ENCODE measurements around the gene TMEM18. TPM values are rescaled to one million over a fixed set of nuclear protein-coding genes. Genes with fewer than 3 reads are reported as not detected.

The TMEM18 gene
- total RNA-seq, 1 experiment from 2014 or later, result 33.5 TPM

GRCh38 chr2:647003-647560, 30.1 kb downstream of the TMEM18 start:
- Histone ChIP-seq H3K36me3 (ENCODE audit: control insufficient read depth in 1 of 2, insufficient read depth in 2 of 2, low read length in 2 of 2) (no peaks in the 10 kb centered on the region), H3K9me3 (ENCODE audit: control insufficient read depth in 1 of 2, insufficient read depth in 1 of 2, low read depth in 1 of 2, low read length in 2 of 2) (no peaks in the 10 kb centered on the region), H2AFZ (ENCODE audit: low read depth, low read length, poor library complexity, severe bottlenecking) (no peak overlapping the region), H3K9ac (ENCODE audit: low read length) (no peak overlapping the region), H3K9me2 (ENCODE audit: insufficient read depth) (no peaks in the 10 kb centered on the region), H3K4me2 (ENCODE audit: low read length) (no peak overlapping the region), H3K4me1 (ENCODE audit: control insufficient read depth in 1 of 2, insufficient read depth in 2 of 2, low read length in 2 of 2) (no peaks in the 10 kb centered on the region), H3K4me3 (replicated peaks in 1 of 2; ENCODE audit: low read depth in 1 of 2, low read length in 2 of 2) (no peak overlapping the region), H4K20me1 (ENCODE audit: insufficient read depth) (no peaks in the 10 kb centered on the region), H3K27me3 (ENCODE audit: insufficient read depth, low read length) (peaks cover 19% of the 10 kb centered on the region; the same call in 1 of the 2 replicates), H3K27ac (ENCODE audit: low read depth, low read length) (no peak overlapping the region), H3K79me2 (ENCODE audit: insufficient read depth, low read length) (no peaks in the 10 kb centered on the region)
- BruUV-seq (replicated peaks), result no TSS peak
- TF ChIP-seq EZH2 (IDR thresholded peaks at IDR 0.05) (no peak), SRF (IDR thresholded peaks at IDR 0.05; ENCODE audit: low read depth) (no peak), SP1 (IDR thresholded peaks at IDR 0.05; ENCODE audit: low read depth) (no peak), EGR1 (IDR thresholded peaks at IDR 0.05; ENCODE audit: low read depth) (no peak), POLR2A (IDR thresholded peaks at IDR 0.05; ENCODE audit: borderline replicate concordance, extremely low read depth, insufficient read depth, insufficient read length) (no peak), SIN3A (IDR thresholded peaks at IDR 0.05; ENCODE audit: low read depth) (no peak), ZFX (IDR thresholded peaks at IDR 0.05) (no peak)
- TF ChIP-seq, protein P1, sequence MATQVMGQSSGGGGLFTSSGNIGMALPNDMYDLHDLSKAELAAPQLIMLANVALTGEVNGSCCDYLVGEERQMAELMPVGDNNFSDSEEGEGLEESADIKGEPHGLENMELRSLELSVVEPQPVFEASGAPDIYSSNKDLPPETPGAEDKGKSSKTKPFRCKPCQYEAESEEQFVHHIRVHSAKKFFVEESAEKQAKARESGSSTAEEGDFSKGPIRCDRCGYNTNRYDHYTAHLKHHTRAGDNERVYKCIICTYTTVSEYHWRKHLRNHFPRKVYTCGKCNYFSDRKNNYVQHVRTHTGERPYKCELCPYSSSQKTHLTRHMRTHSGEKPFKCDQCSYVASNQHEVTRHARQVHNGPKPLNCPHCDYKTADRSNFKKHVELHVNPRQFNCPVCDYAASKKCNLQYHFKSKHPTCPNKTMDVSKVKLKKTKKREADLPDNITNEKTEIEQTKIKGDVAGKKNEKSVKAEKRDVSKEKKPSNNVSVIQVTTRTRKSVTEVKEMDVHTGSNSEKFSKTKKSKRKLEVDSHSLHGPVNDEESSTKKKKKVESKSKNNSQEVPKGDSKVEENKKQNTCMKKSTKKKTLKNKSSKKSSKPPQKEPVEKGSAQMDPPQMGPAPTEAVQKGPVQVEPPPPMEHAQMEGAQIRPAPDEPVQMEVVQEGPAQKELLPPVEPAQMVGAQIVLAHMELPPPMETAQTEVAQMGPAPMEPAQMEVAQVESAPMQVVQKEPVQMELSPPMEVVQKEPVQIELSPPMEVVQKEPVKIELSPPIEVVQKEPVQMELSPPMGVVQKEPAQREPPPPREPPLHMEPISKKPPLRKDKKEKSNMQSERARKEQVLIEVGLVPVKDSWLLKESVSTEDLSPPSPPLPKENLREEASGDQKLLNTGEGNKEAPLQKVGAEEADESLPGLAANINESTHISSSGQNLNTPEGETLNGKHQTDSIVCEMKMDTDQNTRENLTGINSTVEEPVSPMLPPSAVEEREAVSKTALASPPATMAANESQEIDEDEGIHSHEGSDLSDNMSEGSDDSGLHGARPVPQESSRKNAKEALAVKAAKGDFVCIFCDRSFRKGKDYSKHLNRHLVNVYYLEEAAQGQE (IDR thresholded peaks at IDR 0.05; ENCODE audit: low read depth), result no peak
- TF ChIP-seq, protein P2, sequence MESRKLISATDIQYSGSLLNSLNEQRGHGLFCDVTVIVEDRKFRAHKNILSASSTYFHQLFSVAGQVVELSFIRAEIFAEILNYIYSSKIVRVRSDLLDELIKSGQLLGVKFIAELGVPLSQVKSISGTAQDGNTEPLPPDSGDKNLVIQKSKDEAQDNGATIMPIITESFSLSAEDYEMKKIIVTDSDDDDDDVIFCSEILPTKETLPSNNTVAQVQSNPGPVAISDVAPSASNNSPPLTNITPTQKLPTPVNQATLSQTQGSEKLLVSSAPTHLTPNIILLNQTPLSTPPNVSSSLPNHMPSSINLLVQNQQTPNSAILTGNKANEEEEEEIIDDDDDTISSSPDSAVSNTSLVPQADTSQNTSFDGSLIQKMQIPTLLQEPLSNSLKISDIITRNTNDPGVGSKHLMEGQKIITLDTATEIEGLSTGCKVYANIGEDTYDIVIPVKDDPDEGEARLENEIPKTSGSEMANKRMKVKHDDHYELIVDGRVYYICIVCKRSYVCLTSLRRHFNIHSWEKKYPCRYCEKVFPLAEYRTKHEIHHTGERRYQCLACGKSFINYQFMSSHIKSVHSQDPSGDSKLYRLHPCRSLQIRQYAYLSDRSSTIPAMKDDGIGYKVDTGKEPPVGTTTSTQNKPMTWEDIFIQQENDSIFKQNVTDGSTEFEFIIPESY (IDR thresholded peaks at IDR 0.05; ENCODE audit: extremely low read depth, insufficient replicate concordance, low read length), result no peak
- CTCF ChIA-PET, result no interaction called here
- intact Hi-C loops (cut with micrococcal nuclease), result no loop called here
- ATAC-seq (no peak), DNase-seq (ENCODE audit: low read depth, low spot score) (no peak)
- POLR2A ChIA-PET, result no interaction called here
- RAD21 ChIA-PET (ENCODE audit: low non-redundant PET in 1 of 2, low total read pairs in 2 of 2, uncharacterized antibody in 2 of 2, unreplicated experiment in 2 of 2), result no interaction called here

Measured in HCT116 (cell line).